Activated effector memory CD4-positive, alpha-beta T cell treated with anti-CD3 and anti-CD28 coated beads, Interleukin-2, amount 50 U/mL, for 16 hours (primary cell): Measurements from ENCODE around the gene USO1.
"Not testable (repeated sequence)": the region's sequence is repeated elsewhere in the genome, so short reads cannot be mapped to it uniquely, and the experiment has no call there.

Experiments used
- DNase-seq: peaks from one replicate; pipeline ENCODE4 v3.0.0-alpha.2; 2020

USO1 gene

GRCh38 chr4:75848171-75848760 is 123.9 kb downstream of the USO1 start:
- DNase-seq, result not testable (repeated sequence)

GRCh38 chr4:75848891-75849290 is 124.5 kb downstream of the USO1 start:
- DNase-seq, result no peak

GRCh38 chr4:75849461-75849860 is 125.1 kb downstream of the USO1 start:
- no peak for DNase-seq

- no peak for DNase-seq
Measured at GRCh38 chr4:75858721-75859120, 134.3 kb downstream of the USO1 start.

GRCh38 chr4:75860606-75861005 is 136.2 kb downstream of the USO1 start:
- no peak for DNase-seq
